ENCODE measurements around the gene GTPBP1.

The GTPBP1 gene

GRCh38 chr22:38773363-38773946, 67.7 kb downstream of the GTPBP1 start:
- no peak for TF ChIP-seq CTCF (IDR thresholded peaks at IDR 0.05)

DNA sequence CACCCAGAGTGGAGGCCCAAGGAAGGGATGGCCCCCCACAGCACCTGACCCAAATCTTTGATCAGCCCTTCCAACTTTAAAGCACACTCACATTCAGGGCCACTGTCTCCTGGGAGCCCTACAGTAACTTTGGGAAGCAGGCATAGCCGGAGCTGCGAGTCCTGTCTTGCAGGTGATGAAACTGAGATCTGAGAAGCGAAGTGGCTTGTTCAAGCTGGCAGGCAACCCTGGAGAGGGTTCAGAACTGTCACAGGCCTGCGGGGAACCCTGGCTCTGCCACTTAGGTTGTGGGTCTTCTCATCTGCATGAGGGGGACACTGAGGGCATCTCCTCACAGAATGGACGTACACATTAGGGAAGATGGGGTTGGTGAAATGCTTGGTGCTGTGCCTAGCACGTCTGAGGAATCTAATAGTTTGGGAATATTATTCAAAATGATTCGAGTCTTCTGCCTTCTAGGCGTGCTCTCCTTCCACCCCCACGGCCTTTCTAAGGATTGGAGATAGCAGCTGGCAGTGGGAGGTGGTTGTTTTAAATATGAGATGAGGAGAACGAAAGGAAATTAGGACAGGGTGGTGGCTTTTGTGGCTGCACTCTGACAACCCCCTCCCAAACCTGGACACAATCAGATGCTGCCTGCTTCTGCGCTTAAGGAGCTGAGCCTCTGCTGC, 68.9 kb downstream of the GTPBP1 start:
- TF ChIP-seq CTCF (IDR thresholded peaks at IDR 0.05): no peak

DNA sequence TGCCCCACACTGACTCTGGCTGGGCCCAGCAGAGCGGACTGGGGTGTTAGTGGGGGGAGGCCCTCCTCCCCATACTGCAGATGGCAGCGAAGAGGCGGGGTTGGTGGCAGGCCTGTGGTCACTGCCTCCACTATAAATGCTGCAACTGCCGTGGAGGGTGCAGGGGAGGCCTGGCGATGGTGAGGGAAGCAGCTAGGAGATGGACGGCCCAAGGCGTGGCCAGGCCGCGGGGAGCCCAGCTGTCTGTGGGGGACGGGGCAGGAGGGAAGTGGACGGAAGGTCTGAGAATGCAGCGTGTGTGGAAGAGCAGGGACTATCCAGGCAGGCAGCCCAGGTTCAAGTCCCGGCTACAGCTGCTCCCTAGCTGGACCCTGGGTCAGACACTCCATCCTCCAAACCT, 69.9 kb downstream of the GTPBP1 start:
- TF ChIP-seq CTCF (IDR thresholded peaks at IDR 0.05): no peak

DNA sequence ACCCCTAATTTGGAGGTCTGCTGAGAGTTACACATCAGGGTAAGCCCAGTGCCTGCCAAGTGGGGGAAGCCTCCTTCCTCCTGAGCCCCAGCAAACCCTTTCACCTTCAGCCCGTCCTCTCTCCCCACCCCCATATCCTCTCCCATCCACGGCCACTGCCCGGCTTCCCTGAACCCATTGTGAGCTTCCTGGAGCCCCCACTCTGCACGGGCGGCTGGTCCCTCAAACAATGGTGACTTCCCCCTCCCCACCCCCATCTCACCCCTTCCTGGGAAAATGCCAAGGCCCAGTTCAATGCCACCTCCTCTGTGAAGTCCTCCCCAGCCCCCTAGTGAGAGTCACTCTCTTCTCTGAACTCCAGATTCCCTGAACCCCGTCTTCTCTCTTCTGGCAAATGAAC, 70.3 kb downstream of the GTPBP1 start:
- no peak for TF ChIP-seq CTCF (IDR thresholded peaks at IDR 0.05)

GRCh38 chr22:38777087-38777671, 71.4 kb downstream of the GTPBP1 start:
- no peak for TF ChIP-seq CTCF (IDR thresholded peaks at IDR 0.05)

DNA sequence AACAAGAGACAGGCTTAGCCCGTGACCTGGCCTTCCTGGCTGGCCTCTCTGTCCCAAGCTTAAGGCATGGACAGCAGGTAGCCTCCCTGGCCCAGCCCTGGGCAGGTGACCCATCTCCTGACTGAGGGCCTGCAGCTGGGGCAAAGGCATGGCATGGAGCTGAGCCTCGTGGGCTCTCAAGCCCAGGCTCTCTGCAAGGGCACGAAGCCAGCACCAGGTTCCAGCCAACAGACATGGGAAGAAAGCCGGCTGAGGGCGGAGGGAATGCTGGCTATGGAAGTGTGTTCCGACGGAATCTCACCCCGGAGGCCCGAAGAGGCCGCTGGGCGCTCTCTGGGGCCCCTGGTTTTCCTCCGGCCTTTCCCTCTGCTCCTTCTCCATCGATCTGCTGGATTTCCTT, 75.3 kb downstream of the GTPBP1 start:
- TF ChIP-seq CTCF (IDR thresholded peaks at IDR 0.05): no peak

- no peak for TF ChIP-seq CTCF (IDR thresholded peaks at IDR 0.05)
Observed at GRCh38 chr22:38782402-38783094, 76.8 kb downstream of the GTPBP1 start.

Data from LNCAP (cell line).